GM12891 (cell line): ENCODE data around the gene NFYB.

Experiments used
- POLR2A ChIP-seq: IDR thresholded peaks from 2 replicates; pipeline ENCODE4 v1.6.1; 2011; ENCODE audit warnings: low read depth, low read length, control low read depth
- POLR2AphosphoS5 ChIP-seq: IDR thresholded peaks from 2 replicates; pipeline ENCODE4 v1.6.1; 2011; ENCODE audit warnings: low read depth, low read length, control low read depth
- SPI1 ChIP-seq: IDR thresholded peaks from 2 replicates; pipeline ENCODE4 v1.6.1; 2011; ENCODE audit warnings: low read depth, low read length, control low read depth
- TAF1 ChIP-seq: IDR thresholded peaks from 2 replicates; pipeline ENCODE4 v1.6.1; 2011; ENCODE audit warnings: low read depth, low read length, control low read depth

- no peak for TF ChIP-seq POLR2A
- TF ChIP-seq SPI1: no peak
- no peak for TF ChIP-seq TAF1
- no peak for TF ChIP-seq POLR2AphosphoS5
Observed at GRCh38 chr12:104143918-104144317, 5.9 kb upstream of the NFYB start.
